ENCODE data around the gene TMEM129. TPM values are rescaled to one million over a fixed set of nuclear protein-coding genes. Genes with fewer than 3 reads are reported as not detected.

Gene TMEM129
- total and polyA plus RNA-seq, 2 experiments from 2014 or later: 16.4 to 64.4 TPM

DNA sequence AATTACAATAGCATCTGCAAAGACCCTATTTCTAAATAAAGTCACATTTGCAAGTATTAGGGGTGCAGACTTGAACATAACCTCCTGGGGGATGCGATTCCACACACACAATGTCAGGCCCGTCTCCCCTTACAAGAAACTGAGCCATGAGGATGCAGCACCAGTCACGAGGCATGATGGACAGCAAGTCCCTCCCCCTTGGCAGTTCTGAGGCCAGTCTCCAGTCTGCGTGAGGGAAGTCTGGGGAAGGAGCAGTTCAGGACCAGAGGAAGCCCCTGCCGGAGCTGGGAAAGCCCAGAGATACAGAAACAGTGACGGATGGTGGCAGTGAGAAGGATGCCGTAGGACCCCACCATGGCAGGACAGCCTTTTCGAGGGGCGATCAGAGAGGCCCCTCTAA lies 46.4 kb downstream of the TMEM129 start:
- Mint-ChIP-seq H3K27me3 (ENCODE audit: insufficient read depth, low read depth, poor library complexity) (peaks cover 10% of the 10 kb centered on the region), H3K4me1 (peaks cover 13% of the 10 kb centered on the region), H3K36me3 (ENCODE audit: low read depth) (no peaks in the 10 kb centered on the region), H3K4me3 (no peak overlapping the region), H3K9me3 (no peaks in the 10 kb centered on the region), H3K27ac (no peak overlapping the region; the same call in 1 of the 2 replicates)
- H3F3A ChIP-seq (replicated peaks; ENCODE audit: low read depth): no peaks in the 10 kb centered on the region
- TF ChIP-seq POLR2AphosphoS5 (IDR thresholded peaks at IDR 0.05; ENCODE audit: low read depth): no peak
- TF ChIP-seq, protein P1, sequence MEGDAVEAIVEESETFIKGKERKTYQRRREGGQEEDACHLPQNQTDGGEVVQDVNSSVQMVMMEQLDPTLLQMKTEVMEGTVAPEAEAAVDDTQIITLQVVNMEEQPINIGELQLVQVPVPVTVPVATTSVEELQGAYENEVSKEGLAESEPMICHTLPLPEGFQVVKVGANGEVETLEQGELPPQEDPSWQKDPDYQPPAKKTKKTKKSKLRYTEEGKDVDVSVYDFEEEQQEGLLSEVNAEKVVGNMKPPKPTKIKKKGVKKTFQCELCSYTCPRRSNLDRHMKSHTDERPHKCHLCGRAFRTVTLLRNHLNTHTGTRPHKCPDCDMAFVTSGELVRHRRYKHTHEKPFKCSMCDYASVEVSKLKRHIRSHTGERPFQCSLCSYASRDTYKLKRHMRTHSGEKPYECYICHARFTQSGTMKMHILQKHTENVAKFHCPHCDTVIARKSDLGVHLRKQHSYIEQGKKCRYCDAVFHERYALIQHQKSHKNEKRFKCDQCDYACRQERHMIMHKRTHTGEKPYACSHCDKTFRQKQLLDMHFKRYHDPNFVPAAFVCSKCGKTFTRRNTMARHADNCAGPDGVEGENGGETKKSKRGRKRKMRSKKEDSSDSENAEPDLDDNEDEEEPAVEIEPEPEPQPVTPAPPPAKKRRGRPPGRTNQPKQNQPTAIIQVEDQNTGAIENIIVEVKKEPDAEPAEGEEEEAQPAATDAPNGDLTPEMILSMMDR (conservative IDR thresholded peaks at IDR 0.05; ENCODE audit: low read depth in 2 of 2): no peak
- TF ChIP-seq ETS1 (IDR thresholded peaks at IDR 0.05): no peak
- TF ChIP-seq EZH2phosphoT487 (IDR thresholded peaks at IDR 0.05; ENCODE audit: unreplicated experiment): no peak
- no peak for TF ChIP-seq JUNB (IDR thresholded peaks at IDR 0.05; ENCODE audit: unreplicated experiment)
- TF ChIP-seq REST (IDR thresholded peaks at IDR 0.05; ENCODE audit: unreplicated experiment): no peak
- no peak for TF ChIP-seq NANOG (IDR thresholded peaks at IDR 0.05; ENCODE audit: borderline replicate concordance)
- H3K4me2 ChIP-seq: no peak overlapping the region
- no peaks in the 10 kb centered on the region for H4K20me1 ChIP-seq (replicated peaks; ENCODE audit: insufficient read depth)
- H3K9me2 ChIP-seq (ENCODE audit: insufficient read depth): no peaks in the 10 kb centered on the region
- no peak overlapping the region for H2AFZ ChIP-seq
- H3K4me1 ChIP-seq (ENCODE audit: insufficient read depth): no peaks in the 10 kb centered on the region
- no peak overlapping the region for H3K27ac ChIP-seq (ENCODE audit: low read depth)
- no peak for DNase-seq (ENCODE audit: low spot score)
- H3K36me3 ChIP-seq (ENCODE audit: insufficient read depth): no peaks in the 10 kb centered on the region
- ATAC-seq: peak; percentile 72
- H3K27me3 ChIP-seq (ENCODE audit: insufficient read depth): no peaks in the 10 kb centered on the region
- H3K4me3 ChIP-seq: no peak overlapping the region
- H3K79me2 ChIP-seq (replicated peaks; ENCODE audit: insufficient read depth): no peaks in the 10 kb centered on the region

DNA sequence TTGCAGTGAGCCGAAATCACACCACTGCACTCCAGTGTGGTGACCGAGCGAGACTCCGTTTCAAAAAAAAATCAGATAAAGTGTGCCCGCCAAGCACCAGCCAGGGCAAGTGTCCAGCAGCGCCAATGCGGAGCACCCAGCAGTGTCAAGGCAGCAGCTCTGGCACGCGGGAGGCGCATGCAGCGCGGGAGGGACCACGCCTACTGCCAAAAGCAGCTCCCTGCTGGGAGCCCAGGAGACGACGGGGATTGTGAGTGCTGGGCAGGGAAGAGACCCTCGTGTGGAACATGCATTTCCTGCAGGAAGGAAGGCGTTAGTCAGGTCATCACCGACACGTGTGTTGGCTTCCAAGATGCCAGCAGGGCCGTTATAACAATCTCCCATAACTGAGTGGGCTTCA lies 47.5 kb downstream of the TMEM129 start:
- Mint-ChIP-seq H3K27ac (no peak overlapping the region), H3K4me3 (no peak overlapping the region), H3K9me3 (no peaks in the 10 kb centered on the region), H3K4me1 (peaks cover 16% of the 10 kb centered on the region), H3K36me3 (ENCODE audit: low read depth) (no peaks in the 10 kb centered on the region), H3K27me3 (ENCODE audit: insufficient read depth, low read depth, poor library complexity) (peaks cover 13% of the 10 kb centered on the region)
- ATAC-seq: no peak
- no peak overlapping the region for H3K27ac ChIP-seq (ENCODE audit: low read depth)
- DNase-seq (ENCODE audit: low spot score): no peak
- H2AFZ ChIP-seq: no peak overlapping the region
- H3K79me2 ChIP-seq (replicated peaks; ENCODE audit: insufficient read depth): no peaks in the 10 kb centered on the region
- H3K4me3 ChIP-seq: no peak overlapping the region
- H3K36me3 ChIP-seq (ENCODE audit: insufficient read depth): no peaks in the 10 kb centered on the region
- no peak overlapping the region for H3K4me2 ChIP-seq
- H4K20me1 ChIP-seq (replicated peaks; ENCODE audit: insufficient read depth): no peaks in the 10 kb centered on the region
- H3F3A ChIP-seq (replicated peaks; ENCODE audit: low read depth): no peaks in the 10 kb centered on the region
- H3K9me2 ChIP-seq (ENCODE audit: insufficient read depth): no peaks in the 10 kb centered on the region
- no peaks in the 10 kb centered on the region for H3K27me3 ChIP-seq (ENCODE audit: insufficient read depth)
- H3K4me1 ChIP-seq (ENCODE audit: insufficient read depth): no peaks in the 10 kb centered on the region
- TF ChIP-seq REST (IDR thresholded peaks at IDR 0.05; ENCODE audit: unreplicated experiment): no peak
- TF ChIP-seq ZNF114 (CRISPR knock-in tag; IDR thresholded peaks at IDR 0.05): no peak
- no peak for TF ChIP-seq NANOG (IDR thresholded peaks at IDR 0.05; ENCODE audit: borderline replicate concordance)
- TF ChIP-seq ZNF331 (CRISPR knock-in tag; IDR thresholded peaks at IDR 0.05; ENCODE audit: low read depth): no peak
- TF ChIP-seq ETS1 (IDR thresholded peaks at IDR 0.05): no peak
- no peak for TF ChIP-seq POLR2AphosphoS5 (IDR thresholded peaks at IDR 0.05; ENCODE audit: low read depth)

Measured in GM23338 (cell line).